Measurements from ENCODE around the gene OR2AG1. TPM values are rescaled to one million over a fixed set of nuclear protein-coding genes. Genes with fewer than 3 reads are reported as not detected.

Gene OR2AG1
- total RNA-seq, 1 donor from 2014 or later: not detected

- Mint-ChIP-seq H3K36me3 (ENCODE audit: low read depth) (peaks cover 8% of the 10 kb centered on the region), H3K27me3 (no peaks in the 10 kb centered on the region), H3K4me3 (no peak overlapping the region), H3K27ac (no peak overlapping the region), H3K9me3 (no peaks in the 10 kb centered on the region), H3K4me1 (peaks cover 2% of the 10 kb centered on the region)
- DNase-seq (no peak), ATAC-seq (ENCODE audit: low read depth) (no peak)
- CTCF ChIA-PET: interaction anchor here (0.8 to 15.0 kb wide), 6 partner anchors 10 to 221 kb away, joined by 3 to 391 read pairs (median 4); partner anchors contain the start of gene MRPL17
- no peak for TF ChIP-seq CTCF (IDR thresholded peaks at IDR 0.05)
- POLR2A ChIA-PET: interaction anchor here (0.5 to 3.0 kb wide), 8 partner anchors 8 to 204 kb away, joined by 3 to 26 read pairs (median 8); partner anchors contain the start of genes MRPL17, OR2AG2 and TAF10
- intact Hi-C loops (cut with micrococcal nuclease): loop anchor here (2.0 to 10.0 kb wide), 5 partner anchors 178 to 768 kb away; partner anchors contain the start of genes ARFIP2, CNGA4, FHIP1B and OR2D3
Observed at GRCh38 chr11:6747097-6747668, 35.6 kb upstream of the OR2AG1 start.

GRCh38 chr11:6755303-6755952, 27.4 kb upstream of the OR2AG1 start:
- H3K4me1 Mint-ChIP-seq: no peaks in the 10 kb centered on the region
- DNase-seq (no peak), ATAC-seq (ENCODE audit: low read depth) (peak; percentile 37)
- H3K4me3 Mint-ChIP-seq: no peak overlapping the region
- ChIA-PET CTCF (interaction anchor here (0.6 to 8.2 kb wide), 19 partner anchors 15 to 1232 kb away, joined by 3 to 391 read pairs (median 6); partner anchors contain the start of genes EIF3F and OR2AG2), POLR2A (interaction anchor here (2.5 kb wide), 1 partner anchor 9 kb away, joined by 20 read pairs; no protein-coding TSS in a partner anchor)
- H3K27ac Mint-ChIP-seq: no peak overlapping the region
- no peaks in the 10 kb centered on the region for H3K9me3 Mint-ChIP-seq
- H3K27me3 Mint-ChIP-seq: peaks cover under 1% of the 10 kb centered on the region
- intact Hi-C loops (cut with micrococcal nuclease): loop anchor here (5.0 kb wide), 2 partner anchors 153 to 937 kb away; partner anchors contain the start of genes ILK and RRP8
- no peaks in the 10 kb centered on the region for H3K36me3 Mint-ChIP-seq (ENCODE audit: low read depth)
- peak; percentile 65 for TF ChIP-seq CTCF (IDR thresholded peaks at IDR 0.05)

GRCh38 chr11:6755953-6756347, 26.9 kb upstream of the OR2AG1 start:
- ATAC-seq (ENCODE audit: low read depth) (no peak), DNase-seq (no peak)
- CTCF ChIA-PET: interaction anchor here (0.6 to 8.2 kb wide), 21 partner anchors 13 to 1231 kb away, joined by 3 to 391 read pairs (median 5); partner anchors contain the start of genes EIF3F and OR2AG2
- Mint-ChIP-seq H3K36me3 (ENCODE audit: low read depth) (no peaks in the 10 kb centered on the region), H3K4me3 (no peak overlapping the region), H3K9me3 (no peaks in the 10 kb centered on the region), H3K27me3 (peaks cover 1% of the 10 kb centered on the region), H3K27ac (no peak overlapping the region), H3K4me1 (no peaks in the 10 kb centered on the region)
- no peak for TF ChIP-seq CTCF (IDR thresholded peaks at IDR 0.05)
- POLR2A ChIA-PET: interaction anchor here (2.5 kb wide), 1 partner anchor 10 kb away, joined by 20 read pairs; no protein-coding TSS in a partner anchor
- intact Hi-C loops (cut with micrococcal nuclease): loop anchor here (5.0 kb wide), 2 partner anchors 154 to 936 kb away; partner anchors contain the start of genes ILK and RRP8

- Mint-ChIP-seq H3K27ac (no peak overlapping the region), H3K36me3 (ENCODE audit: low read depth) (no peaks in the 10 kb centered on the region), H3K9me3 (no peaks in the 10 kb centered on the region), H3K4me3 (no peak overlapping the region), H3K4me1 (no peaks in the 10 kb centered on the region), H3K27me3 (peaks cover 3% of the 10 kb centered on the region)
- POLR2A ChIA-PET: interaction anchor here (1.0 kb wide), 3 partner anchors 12 to 20 kb away, joined by 3 to 4 read pairs (median 4); no protein-coding TSS in a partner anchor
- DNase-seq (no peak), ATAC-seq (ENCODE audit: low read depth) (peak; percentile 78)
- peak; percentile 41 for TF ChIP-seq CTCF (IDR thresholded peaks at IDR 0.05)
- intact Hi-C loops (cut with micrococcal nuclease): loop anchor here (1.0 to 5.0 kb wide), 7 partner anchors 11 to 935 kb away; partner anchors contain the start of genes ILK and RRP8
- CTCF ChIA-PET: interaction anchor here (0.6 to 8.2 kb wide), 21 partner anchors 9 to 379 kb away, joined by 3 to 391 read pairs (median 4); no protein-coding TSS in a partner anchor
Observed at GRCh38 chr11:6757373-6757967, 25.4 kb upstream of the OR2AG1 start.
